Osteocyte (in vitro differentiated cells): Measurements from ENCODE around the gene KLHDC4. TPM values are rescaled to one million over a fixed set of nuclear protein-coding genes. Genes with fewer than 3 reads are reported as not detected.

Source experiments
- DNase-seq: peaks from one replicate; pipeline ENCODE4 v3.0.0; 2021; ENCODE audit warnings: mixed read lengths; ENCODE audit not compliant: unreplicated experiment; ENCODE audit errors: extremely low spot score
- H3K27ac Mint-ChIP-seq: one replicate; pipeline ENCODE4 v1.8.0; 2021; ENCODE audit warnings: mild to moderate bottlenecking, mixed read lengths; ENCODE audit not compliant: unreplicated experiment
- H3K27me3 Mint-ChIP-seq: one replicate; pipeline ENCODE4 v1.8.0; 2021; ENCODE audit warnings: mixed read lengths; ENCODE audit not compliant: unreplicated experiment
- H3K36me3 Mint-ChIP-seq: one replicate; pipeline ENCODE4 v1.8.0; 2021; ENCODE audit warnings: mixed read lengths; ENCODE audit not compliant: unreplicated experiment
- H3K4me1 Mint-ChIP-seq: one replicate; pipeline ENCODE4 v1.8.0; 2021; ENCODE audit warnings: mixed read lengths; ENCODE audit not compliant: unreplicated experiment
- H3K4me3 Mint-ChIP-seq: one replicate; pipeline ENCODE4 v1.8.0; 2021; ENCODE audit warnings: mild to moderate bottlenecking, moderate library complexity, mixed read lengths; ENCODE audit not compliant: unreplicated experiment
- H3K9me3 Mint-ChIP-seq: one replicate; pipeline ENCODE4 v1.8.0; 2021; ENCODE audit warnings: mixed read lengths; ENCODE audit not compliant: unreplicated experiment
- total RNA-seq: library from RNA; stranded (reverse); gene quantifications from 2 replicates; pipeline ENCODE4 v1.2.1, GENCODE V29; 2021
- TF ChIP-seq, protein P1 (sequence below): fragments of 200-600 bp; sonication (generic); IDR thresholded peaks from 2 replicates; pipeline ENCODE4 v1.5.0; 2021; ENCODE audit warnings: antibody characterized with exemption, mild to moderate bottlenecking, moderate library complexity

KLHDC4 gene
- total RNA-seq, 1 donor from 2014 or later, result 31.0 TPM

DNA sequence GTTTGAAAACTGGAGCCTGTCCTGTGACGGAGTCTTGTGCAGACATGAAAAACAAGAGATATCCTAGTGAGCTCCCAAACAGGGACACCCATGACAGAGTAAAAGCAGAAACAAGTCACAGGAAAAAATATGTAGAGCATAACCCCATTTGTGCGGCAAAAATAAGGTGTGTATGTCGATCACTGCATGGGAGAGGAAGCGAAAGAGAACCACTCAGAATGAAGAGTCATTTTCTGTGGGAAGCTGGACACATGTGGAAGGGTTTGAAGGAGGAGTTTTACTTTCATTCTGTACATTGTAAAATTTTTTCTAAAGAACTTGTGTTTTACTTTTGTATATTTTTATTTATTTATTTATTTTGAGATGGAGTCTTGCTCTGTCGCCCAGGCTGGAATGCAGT, 91.4 kb downstream of the KLHDC4 start:
- Mint-ChIP-seq H3K4me3 (no peak overlapping the region), H3K9me3 (no peaks in the 10 kb centered on the region), H3K27me3 (peaks cover 12% of the 10 kb centered on the region), H3K4me1 (peaks cover 5% of the 10 kb centered on the region), H3K36me3 (no peaks in the 10 kb centered on the region), H3K27ac (no peak overlapping the region)
- no peak for DNase-seq
- TF ChIP-seq, protein P1, sequence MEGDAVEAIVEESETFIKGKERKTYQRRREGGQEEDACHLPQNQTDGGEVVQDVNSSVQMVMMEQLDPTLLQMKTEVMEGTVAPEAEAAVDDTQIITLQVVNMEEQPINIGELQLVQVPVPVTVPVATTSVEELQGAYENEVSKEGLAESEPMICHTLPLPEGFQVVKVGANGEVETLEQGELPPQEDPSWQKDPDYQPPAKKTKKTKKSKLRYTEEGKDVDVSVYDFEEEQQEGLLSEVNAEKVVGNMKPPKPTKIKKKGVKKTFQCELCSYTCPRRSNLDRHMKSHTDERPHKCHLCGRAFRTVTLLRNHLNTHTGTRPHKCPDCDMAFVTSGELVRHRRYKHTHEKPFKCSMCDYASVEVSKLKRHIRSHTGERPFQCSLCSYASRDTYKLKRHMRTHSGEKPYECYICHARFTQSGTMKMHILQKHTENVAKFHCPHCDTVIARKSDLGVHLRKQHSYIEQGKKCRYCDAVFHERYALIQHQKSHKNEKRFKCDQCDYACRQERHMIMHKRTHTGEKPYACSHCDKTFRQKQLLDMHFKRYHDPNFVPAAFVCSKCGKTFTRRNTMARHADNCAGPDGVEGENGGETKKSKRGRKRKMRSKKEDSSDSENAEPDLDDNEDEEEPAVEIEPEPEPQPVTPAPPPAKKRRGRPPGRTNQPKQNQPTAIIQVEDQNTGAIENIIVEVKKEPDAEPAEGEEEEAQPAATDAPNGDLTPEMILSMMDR, result no peak

DNA sequence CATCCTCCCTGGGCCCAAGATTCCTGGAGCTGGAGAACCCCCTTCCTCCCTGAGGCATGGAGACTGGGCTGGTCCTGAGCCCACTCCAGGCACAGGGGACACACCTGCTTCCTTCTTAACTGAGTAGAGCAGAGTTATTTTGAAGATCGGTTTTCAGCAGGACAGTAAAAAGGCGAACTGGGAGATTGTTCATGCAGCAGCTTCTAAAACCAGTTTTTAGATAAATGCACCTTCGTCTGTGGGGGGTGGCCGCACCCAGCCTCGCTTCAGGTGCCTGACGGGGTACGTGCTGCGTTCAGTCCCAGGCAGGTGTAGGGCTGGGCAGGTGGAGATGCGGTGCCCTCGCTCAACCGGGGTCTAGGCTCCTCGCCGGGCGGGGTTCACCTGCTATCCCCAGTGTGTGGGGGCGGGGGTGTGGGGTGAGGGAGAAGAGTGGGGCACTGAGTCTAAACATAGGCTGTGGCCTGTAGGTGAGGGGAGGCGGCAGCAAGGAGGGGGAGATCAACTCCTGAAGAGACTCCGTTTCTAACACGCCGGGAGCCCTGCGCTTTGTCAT, 94.0 kb downstream of the KLHDC4 start:
- Mint-ChIP-seq H3K9me3 (no peaks in the 10 kb centered on the region), H3K27ac (no peak overlapping the region), H3K4me1 (peaks cover 5% of the 10 kb centered on the region), H3K27me3 (peaks cover 17% of the 10 kb centered on the region), H3K36me3 (no peaks in the 10 kb centered on the region), H3K4me3 (no peak overlapping the region)
- DNase-seq, result no peak
- TF ChIP-seq, protein P1, result no peak

DNA sequence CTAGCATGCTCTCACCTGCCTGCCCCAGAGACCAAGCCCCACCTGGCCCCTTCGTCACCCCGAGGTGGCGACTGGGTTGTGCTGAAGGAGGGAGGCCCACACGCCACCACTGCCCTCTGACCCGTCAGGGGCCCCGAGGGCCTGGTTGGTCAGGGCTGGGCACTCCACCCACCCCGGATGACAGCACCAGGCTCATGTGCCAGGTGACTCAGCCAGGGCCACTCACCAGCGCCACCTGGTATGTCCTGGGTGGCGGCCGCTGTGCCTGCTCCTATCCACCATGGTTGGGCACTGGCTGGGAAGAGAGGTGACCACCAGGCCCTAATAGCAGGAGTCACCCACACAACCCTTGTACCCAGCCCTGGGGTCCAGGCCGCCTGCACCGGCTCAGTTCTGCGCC, 94.6 kb downstream of the KLHDC4 start:
- Mint-ChIP-seq H3K27me3 (peaks cover 17% of the 10 kb centered on the region), H3K36me3 (no peaks in the 10 kb centered on the region), H3K27ac (no peak overlapping the region), H3K4me3 (no peak overlapping the region), H3K9me3 (no peaks in the 10 kb centered on the region), H3K4me1 (peaks cover 5% of the 10 kb centered on the region)
- DNase-seq, result no peak
- TF ChIP-seq, protein P1, result no peak

DNA sequence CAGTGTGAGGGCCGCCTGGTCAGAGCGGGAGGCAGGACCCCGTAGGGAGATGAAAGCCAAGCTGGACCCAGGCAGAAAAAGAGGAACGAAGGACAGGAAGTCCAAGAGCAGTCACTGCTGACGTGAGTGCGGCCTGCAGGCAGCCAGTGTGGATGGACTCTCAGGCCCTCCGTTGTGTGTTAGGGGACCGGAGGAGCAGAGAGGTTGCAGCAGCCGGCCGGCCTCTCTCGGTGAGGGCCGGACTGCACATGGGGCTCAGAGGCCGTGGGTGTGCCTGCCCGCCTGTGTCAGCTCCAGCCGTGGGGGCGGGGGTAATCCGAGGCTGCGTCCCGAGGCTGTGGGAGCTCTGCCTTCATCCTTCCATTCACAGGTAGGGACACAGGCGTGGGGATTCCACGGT, 96.1 kb downstream of the KLHDC4 start:
- TF ChIP-seq, protein P1, result no peak
- Mint-ChIP-seq H3K4me3 (no peak overlapping the region), H3K27me3 (peaks cover 14% of the 10 kb centered on the region), H3K36me3 (no peaks in the 10 kb centered on the region), H3K27ac (no peak overlapping the region), H3K9me3 (no peaks in the 10 kb centered on the region), H3K4me1 (peaks cover 3% of the 10 kb centered on the region)
- DNase-seq, result no peak

DNA sequence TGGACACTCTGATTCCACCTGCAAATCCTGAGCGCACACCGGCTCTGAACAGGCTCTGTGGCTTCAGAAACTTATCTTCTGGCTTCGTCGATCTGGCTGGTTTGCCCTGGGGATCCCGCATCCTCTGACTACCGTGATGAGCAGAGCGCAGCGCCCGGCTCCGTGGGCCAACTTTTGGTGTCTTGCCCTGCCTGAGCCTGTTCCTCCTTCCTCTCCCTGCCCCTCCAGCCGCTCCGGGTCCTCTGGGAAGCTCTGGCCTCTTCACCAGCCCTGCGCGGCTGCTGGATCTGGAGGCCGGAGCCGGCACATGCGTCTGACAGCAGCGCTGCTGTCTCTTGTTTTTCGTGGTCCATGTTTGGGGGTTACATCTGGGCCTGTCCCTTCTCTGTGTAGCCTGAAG, 97.8 kb downstream of the KLHDC4 start:
- no peaks in the 10 kb centered on the region for H3K4me1 Mint-ChIP-seq
- no peaks in the 10 kb centered on the region for H3K36me3 Mint-ChIP-seq
- peaks cover 20% of the 10 kb centered on the region for H3K27me3 Mint-ChIP-seq
- TF ChIP-seq, protein P1, result no peak
- H3K27ac Mint-ChIP-seq, result no peak overlapping the region
- H3K9me3 Mint-ChIP-seq, result no peaks in the 10 kb centered on the region
- no peak for DNase-seq
- no peak overlapping the region for H3K4me3 Mint-ChIP-seq
